Cardiac fibroblast (primary cell): ENCODE measurements around the gene LGALS3.
A peak's percentile ranks its signal among the peaks of the same experiment; 100 is the strongest.

Experiments used
- DNase-seq, 2 donors: peaks; one replicate each; pipeline versions ENCODE4 v3.0.0 to v3.0.0-alpha.2; 2010; ENCODE audit warnings: low read depth in 2 of 2
- H3K4me3 ChIP-seq, 2 donors: replicated peaks in 1 of 2; 1 replicate in 1 of 2; 2 replicates in 1 of 2; pipeline ENCODE4 v1.5.1; 2011; ENCODE audit warnings: low read depth in 2 of 2, low read length in 2 of 2, mild to moderate bottlenecking in 2 of 2, moderate library complexity in 1 of 2
- TF ChIP-seq, protein P1 (sequence below): IDR thresholded peaks from one replicate; pipeline ENCODE4 v1.5.1; 2011; ENCODE audit warnings: low read depth, mild to moderate bottlenecking, low read length, inconsistent platforms

LGALS3 gene

DNA sequence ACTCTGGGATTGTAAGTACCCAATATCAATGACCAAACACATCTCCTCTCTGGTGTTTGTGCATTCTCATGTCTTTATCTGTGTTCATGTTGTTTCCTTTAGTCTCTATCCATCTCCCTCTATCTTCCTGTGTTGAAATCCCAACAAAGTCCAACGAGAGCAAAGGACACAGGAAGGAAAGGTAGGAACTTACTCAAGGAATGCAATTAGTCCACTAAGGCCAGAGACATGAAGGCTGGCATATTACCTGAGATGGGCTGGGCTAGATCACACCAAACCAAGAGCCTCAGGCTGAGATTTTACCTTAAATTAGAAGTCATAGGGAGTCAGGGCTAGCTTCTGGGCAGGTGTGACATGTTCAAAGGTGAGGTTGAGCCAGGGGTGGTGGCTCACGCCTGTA is 14.3 kb upstream of the LGALS3 start:
- no peak overlapping the region for H3K4me3 ChIP-seq
- no peak for DNase-seq
- TF ChIP-seq, protein P1, sequence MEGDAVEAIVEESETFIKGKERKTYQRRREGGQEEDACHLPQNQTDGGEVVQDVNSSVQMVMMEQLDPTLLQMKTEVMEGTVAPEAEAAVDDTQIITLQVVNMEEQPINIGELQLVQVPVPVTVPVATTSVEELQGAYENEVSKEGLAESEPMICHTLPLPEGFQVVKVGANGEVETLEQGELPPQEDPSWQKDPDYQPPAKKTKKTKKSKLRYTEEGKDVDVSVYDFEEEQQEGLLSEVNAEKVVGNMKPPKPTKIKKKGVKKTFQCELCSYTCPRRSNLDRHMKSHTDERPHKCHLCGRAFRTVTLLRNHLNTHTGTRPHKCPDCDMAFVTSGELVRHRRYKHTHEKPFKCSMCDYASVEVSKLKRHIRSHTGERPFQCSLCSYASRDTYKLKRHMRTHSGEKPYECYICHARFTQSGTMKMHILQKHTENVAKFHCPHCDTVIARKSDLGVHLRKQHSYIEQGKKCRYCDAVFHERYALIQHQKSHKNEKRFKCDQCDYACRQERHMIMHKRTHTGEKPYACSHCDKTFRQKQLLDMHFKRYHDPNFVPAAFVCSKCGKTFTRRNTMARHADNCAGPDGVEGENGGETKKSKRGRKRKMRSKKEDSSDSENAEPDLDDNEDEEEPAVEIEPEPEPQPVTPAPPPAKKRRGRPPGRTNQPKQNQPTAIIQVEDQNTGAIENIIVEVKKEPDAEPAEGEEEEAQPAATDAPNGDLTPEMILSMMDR: no peak

DNA sequence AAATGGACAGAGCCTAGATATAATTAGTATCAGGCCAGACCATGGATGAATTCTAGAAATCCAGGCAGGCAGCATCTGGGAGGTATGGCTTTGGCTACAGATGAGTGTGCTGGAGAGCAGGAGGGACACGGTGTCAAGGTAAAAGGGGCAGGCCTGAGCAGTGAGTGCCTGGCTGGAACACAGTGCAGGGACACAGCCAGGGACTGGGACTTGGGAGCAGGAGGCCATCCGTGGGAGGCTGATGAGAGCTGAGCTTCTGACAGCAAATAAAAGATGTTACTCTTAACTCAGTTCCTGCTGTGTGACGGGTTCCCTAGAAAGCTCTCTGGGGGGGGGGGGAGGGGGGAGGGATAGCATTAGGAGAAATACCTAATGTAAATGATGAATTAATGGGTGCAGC is 13.6 kb upstream of the LGALS3 start:
- no peak for DNase-seq
- TF ChIP-seq, protein P1: no peak
- no peak overlapping the region for H3K4me3 ChIP-seq

DNA sequence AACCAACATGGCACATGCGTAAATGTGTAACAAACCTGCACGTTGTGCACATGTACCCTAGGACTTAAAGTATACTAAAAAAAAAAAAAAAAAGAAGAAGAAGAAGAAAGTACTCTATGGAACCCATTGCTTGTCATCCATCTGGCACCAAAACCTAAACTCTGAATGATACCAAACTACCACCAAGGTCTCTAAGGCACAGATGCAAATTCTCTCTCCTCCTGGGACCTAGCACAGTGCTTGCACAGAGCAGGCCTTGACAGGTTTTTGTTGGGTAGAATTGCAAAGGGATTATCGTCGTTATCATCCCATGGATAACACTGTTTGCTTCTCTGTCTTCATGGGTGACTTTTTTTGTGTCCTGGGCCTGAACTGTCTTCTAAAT is 13.2 kb upstream of the LGALS3 start:
- TF ChIP-seq, protein P1: no peak

DNA sequence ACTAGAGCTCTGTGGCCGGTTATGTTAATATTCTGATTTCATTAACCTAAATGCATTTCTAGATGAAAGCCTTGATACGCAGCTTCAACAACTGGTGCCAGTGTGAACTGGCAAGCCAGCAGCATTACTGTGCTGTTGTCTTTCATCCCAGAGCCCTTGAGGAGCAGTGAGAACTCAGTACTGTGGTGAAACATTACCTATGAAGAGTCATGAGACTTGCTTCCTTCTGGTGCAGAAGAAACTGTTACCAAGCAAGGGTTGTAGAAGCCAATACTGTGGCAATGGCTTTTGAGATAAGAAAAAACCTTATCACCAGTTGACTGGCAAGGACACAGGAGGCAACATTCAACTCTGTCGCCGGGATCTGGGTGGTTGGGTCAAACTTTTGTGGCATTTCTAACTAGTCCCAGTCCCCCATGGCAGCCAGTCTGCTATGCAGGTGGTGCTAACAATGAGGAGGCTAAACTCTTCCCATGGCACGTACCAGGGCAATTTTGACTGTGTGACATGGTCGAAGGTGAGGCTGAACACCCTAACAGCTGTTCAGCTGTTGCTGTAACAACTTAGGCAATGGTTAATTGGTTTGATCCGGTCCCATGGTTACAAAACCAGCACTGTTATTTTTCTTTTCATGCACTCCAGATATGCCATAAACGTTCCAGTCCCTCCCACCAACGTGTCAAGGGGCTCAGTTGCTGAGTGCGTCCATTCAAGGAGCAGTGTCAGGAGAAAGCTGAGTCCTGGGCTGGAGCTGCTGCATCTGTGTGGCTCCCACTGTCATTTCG is 12.6 kb upstream of the LGALS3 start:
- DNase-seq: no peak
- TF ChIP-seq, protein P1: no peak
- no peak overlapping the region for H3K4me3 ChIP-seq

More for the DNA sequence above, 13.2 kb upstream of the LGALS3 start:
- H3K4me3 ChIP-seq: no peak overlapping the region
- no peak for DNase-seq

DNA sequence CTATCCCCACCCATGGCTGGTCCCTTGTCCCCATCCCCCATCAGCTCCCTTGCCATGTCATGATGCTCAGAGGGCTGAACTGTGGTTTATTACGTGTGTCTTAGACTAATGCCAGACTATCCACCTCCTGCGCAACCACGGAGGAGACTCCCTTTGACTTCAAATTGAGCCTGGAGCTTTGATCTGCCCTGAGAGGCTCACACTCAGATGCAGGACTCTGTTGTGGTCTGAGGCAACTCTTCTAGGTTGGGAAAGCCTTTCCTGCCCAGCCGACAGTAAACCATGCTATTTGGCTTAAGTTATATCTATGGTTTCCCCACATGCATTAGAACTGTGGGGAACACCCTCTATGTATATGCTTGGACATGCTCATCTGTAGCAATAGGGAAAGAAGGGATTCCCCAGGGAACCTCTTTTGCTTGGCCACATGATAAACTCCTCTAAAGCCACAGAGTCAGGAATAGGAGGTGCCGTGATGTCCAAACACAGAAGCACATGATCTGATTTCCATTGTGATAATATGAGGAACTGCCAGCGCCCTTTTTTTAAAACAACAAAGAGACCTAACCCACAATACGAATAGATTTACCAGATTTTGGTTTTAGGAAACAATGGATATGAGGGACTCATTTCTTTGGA is 11.1 kb upstream of the LGALS3 start:
- H3K4me3 ChIP-seq: no peak overlapping the region
- peak; percentile 62 to 78 for DNase-seq
- TF ChIP-seq, protein P1: no peak

DNA sequence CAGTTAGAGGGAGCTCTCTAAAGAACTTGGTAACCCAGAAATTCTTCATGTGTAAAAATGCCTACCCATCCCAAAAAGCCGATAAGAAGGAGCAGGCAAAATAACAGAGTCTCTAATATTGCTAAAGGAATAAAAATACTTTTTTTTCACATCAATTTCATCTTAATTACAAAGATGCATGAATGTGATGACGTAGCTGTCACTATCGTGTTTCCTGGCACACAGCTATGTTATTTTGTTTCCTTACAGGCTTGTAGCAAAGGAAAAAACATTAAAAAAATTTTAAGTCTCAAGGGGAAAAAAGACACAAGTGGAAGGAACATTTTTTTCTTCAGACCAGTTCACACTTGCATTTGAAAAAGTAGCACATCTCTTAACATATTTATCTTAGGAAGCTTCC is 10.3 kb upstream of the LGALS3 start:
- TF ChIP-seq, protein P1: no peak
- peak in 1 of 2 donors; percentile 56 for DNase-seq
- H3K4me3 ChIP-seq: no peak overlapping the region
